HG03159 (cell line): ENCODE data around the gene DPH7.
"Not testable (repeated sequence)": the region's sequence is repeated elsewhere in the genome, so short reads cannot be mapped to it uniquely, and the experiment has no call there.

Experiments used
- ATAC-seq: cut with Tn5 transposase; IDR thresholded peaks from one replicate; pipeline ENCODE4 v1.9.1; 2021; ENCODE audit warnings: mild to moderate bottlenecking, moderate library complexity; ENCODE audit not compliant: unreplicated experiment

The DPH7 gene

DNA sequence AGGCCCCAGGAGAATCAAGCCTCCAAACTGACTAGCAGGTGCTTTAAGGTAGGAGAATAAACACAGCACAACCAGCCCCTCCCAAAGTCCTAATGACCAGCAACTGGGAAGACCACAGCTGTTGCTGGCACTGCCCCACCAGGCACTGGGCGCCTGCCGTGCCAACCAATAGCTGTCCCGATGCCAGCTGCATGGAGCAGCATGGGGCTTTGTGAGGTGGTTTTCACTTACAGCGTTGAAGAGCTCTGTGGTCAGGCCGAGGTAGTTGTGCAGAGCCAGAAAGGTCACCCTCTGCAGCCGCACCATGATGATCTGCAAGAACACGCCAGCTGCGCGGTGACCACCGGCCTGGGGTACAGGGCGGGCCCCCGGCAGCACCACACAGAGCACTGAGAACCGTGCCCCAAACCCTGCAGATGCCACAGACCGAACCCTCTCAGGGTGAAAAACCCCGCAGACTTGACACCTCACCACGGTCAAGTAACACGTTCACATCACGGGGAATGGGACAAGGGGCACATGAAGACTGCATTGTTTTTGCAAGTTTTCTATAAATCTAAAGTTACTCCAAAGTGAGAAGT lies 57.2 kb downstream of the DPH7 start:
- ATAC-seq, result no peak

DNA sequence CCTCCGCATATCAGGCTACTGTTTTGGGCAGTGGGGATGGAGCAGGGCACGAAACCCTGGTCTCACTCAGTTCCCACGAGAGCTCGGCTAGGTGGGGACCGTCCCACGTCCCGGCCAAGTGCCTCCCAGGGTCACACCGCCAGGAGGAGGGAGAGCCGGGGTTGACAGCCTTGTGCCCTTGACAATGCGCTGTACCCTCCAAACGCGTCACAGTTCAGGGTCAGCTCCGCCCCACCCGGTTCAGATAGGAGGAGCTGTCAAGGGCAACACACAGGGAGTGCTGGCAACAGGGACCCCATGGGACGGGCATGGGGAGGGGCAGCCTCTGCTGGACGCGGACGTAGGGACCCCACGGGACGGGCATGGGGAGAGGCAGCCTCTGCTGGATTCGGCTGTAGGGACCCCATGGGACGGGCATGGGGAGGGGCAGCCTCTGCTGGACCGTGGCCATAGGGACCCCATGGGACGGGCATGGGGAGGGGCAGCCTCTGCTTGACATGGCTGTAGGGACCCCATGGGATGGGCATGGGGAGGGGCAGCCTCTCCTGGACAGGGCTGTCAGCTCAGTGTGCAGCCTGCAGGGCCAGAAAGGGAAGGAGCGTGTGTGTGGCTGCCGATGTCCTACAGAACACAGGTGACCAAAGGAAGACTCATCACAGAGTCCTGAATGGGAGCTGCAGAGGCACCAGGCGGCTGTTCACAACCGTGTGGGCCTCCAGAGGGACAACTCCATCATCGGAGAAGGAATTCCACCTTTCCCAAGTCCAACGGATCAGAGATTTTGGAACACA lies 57.9 kb downstream of the DPH7 start:
- ATAC-seq, result no peak

DNA sequence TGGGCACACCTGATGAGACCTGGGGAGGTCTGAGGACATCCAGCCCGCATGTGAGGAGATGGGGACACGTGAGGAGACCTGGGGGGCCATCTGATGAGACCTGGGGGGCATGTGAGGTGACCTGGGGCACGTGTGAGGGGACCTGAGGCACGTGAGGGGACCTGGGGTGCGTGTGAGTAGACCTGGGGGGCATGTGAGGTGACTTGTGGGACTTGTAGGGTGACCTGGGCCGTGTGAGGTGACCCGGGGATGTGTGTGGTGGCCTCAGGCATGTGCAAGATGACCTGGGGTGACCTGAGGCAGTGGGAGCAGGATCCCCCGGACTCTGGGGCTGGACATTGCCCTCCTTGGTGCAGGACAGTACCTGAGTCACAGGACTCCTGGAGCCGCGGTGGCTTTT lies 59.2 kb downstream of the DPH7 start:
- ATAC-seq, result no peak

DNA sequence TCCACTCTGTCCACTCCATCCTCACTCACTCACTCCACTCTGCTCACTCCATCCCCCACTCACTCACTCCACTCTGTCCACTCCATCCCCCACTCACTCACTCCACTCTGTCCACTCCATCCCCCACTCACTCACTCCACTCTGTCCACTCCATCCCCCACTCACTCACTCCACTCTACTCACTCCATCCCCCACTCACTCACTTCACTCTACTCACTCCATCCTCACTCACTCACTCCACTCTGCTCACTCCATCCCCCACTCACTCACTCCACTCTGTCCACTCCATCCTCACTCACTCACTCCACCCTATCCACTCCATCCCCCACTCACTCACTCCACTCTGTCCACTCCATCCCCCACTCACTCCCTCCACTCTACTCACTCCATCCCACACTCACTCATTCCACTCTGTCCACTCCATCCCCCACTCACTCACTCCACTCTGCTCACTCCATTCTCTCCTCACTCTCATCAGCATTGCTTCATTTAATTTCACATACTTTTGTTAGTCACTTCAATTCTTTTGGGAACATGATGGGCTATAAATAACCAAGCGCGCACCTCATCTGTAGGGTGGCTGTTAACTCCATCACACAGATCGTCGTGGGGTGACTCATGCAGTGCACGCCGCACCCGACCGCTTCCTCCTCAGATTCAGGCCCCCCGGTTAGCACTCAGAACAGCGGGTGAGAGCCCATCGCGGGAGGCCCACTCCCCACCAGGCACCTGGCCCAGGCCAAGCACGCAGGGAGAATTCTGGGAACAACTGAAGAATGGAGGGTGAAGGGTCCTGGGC lies 59.9 kb downstream of the DPH7 start:
- ATAC-seq, result not testable (repeated sequence)

DNA sequence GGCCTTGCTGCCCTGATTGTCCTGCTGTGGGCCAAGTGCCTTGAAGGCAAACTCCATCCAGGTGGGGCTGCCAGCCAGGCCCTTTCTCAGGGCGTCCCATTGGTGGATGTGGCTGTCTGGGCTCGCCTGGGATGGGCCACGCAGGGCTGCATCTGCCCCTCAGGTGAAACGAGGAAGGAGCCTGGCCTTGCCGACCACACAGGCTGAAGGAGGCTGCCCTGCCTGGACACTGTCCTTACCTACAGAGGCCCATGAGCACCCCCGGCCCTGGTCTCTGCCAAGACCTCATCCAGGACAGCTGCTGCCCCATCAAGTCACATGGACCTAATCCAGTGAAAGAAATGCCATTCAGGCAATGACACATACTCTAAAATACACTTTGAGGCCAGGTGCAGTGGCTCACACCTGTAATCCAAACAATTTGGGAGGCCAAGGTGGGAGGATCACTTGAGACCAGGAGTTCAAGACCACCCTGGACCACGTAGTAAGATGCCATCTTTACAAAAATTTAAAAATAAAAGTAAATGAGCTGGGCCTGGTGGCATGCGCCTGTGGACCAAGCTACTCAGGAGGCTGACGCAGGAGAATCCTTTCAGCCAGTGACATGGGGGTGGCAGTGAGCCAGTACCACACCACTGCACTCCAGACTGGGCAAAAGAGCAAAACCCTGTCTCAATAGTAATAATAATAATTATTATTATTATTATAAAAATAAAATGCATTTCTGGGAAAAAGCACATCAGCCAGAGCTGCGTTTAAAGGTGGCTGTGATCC lies 62.4 kb downstream of the DPH7 start:
- ATAC-seq, result no peak

DNA sequence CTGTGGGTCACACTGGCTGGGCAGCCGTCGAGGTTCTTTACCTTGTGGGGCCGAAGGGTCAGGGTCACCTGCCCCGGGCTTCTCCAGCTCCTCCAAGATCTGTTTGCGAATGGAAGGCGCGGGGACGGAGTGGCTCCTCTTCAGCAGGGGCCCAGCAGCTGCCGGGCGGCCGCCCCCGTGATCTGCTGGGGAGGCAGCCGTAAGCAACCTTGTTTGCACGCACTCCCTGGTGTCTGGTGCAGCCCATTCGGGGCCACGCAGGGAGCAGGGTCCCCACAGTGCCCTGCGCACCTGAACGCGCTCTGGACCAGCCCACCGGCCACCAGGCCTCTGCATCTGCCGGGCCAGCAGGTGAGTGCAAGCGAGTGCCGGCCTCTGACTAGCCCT lies 63.4 kb downstream of the DPH7 start:
- ATAC-seq, result no peak

DNA sequence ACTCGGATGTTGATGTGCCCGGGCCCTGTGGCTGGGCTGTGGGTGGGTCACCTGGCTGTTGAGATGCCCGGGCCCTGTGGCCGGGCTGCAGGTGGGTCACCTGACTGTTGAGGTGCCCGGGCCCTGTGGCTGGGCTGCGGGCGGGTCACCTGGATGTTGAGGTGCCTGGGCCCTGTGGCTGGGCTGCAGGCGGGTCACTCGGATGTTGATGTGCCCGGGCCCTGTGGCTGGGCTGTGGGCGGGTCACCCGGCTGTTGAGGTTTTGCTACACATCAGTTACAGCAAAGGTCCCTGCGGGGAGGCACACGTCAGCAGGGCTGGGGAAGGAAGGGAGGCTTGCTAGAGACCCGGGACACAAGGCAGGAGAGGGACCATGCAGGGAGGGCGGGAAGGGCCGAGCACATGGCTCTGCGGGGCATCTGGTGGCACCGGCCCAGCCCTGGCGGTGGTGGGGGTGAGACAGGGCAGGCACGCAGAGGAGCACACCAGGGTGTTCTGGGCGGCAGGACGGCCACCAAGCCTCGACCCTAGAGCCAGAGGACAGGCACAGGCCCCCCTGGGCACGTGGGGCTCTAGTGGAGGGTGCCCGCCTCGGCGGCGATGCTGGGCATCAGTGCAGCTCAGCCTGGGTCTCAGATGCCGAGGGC lies 63.9 kb downstream of the DPH7 start:
- no peak for ATAC-seq

DNA sequence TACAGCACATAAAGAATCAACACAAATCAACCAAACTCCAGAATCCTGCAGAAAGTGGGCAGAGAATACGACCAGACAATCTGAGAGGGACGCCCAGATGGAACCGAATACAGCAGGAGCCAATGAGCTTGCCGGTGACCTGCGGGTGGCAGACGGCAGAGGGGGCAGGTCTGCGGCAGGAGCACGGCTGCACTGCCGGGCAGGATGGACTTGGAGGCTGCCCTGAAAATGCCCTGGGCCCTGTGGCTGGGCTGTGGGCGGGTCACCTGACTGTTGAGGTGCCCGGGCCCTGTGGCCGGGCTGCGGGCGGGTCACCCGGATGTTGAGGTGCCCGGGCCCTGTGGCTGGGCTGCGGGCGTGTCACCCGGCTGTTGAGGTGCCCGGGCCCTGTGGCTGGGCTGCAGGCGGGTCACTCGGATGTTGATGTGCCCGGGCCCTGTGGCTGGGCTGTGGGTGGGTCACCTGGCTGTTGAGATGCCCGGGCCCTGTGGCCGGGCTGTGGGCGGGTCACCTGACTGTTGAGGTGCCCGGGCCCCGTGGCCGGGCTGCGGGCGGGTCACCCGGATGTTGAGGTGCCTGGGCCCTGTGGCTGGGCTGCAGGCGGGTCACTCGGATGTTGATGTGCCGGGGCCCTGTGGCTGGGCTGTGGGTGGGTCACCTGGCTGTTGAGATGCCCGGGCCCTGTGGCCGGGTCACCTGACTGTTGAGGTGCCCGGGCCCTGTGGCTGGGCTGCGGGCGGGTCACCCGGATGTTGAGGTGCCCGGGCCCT lies 64.7 kb downstream of the DPH7 start:
- ATAC-seq, result not testable (repeated sequence)

DNA sequence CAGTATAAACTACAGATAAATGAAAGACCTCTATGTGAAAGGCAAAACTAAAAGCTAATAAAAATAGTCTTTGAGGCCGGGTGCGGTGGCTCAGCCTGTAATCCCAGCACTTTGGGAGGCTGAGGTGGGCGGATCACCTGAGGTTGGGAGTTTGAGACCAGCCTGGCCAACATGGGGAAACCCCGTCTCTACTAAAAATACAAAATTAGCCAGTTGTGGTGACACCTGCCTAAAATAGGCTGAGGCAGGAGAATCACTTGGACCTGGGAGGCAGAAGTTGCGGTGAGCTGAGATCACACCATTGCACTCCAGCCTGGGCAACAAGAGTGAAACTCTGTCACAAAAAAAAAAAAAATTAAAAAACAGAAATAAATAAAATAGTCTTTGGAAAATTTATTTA lies 65.6 kb downstream of the DPH7 start:
- ATAC-seq, result not testable (repeated sequence)

DNA sequence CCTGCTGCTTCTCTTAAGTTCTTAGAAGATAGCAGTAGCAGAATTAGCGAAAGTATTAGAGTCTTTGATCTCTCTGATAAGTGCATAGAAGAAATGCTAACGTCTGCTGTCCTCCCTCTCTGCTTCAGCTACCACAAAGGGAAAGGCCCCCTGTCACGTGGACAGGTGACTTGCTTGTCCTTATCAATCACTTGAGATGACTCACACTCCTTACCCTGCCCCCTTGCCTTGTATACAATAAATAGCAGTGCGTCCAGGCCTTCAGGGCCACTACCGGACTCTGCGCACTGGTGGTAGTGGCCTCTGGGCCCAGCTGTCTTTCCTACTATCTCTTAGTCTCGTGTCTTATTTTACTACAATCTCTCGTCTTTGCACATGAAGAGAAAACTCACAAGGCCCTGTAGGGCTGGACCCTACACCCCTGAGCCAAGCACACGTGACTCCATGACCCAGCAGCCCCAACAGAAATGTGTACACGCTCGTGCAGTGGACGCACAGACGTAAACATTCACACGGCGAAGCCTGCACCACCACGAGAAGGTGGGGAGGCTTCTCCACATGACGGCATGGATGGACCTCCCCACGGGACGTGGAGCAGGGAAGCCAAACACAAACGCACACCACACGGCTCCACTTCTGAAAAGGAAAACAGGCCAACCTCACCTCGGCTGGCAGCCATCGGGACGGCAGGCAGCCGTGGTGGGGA lies 66.8 kb downstream of the DPH7 start:
- no peak for ATAC-seq

DNA sequence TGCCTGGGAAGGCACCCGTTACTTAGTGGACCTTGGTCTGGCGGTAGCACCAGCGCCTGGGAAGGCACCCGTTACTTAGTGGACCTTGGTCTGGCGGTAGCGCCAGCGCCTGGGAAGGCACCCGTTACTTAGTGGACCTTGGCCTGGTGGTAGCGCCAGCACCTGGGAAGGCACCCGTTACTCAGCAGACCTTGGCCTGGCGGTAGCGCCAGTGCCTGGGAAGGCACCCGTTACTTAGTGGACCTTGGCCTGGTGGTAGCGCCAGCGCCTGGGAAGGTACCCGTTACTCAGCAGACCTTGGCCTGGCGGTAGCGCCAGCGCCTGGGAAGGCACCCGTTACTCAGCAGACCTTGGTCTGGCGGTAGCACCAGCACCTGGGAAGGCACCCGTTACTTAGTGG lies 67.6 kb downstream of the DPH7 start:
- not testable (repeated sequence) for ATAC-seq

DNA sequence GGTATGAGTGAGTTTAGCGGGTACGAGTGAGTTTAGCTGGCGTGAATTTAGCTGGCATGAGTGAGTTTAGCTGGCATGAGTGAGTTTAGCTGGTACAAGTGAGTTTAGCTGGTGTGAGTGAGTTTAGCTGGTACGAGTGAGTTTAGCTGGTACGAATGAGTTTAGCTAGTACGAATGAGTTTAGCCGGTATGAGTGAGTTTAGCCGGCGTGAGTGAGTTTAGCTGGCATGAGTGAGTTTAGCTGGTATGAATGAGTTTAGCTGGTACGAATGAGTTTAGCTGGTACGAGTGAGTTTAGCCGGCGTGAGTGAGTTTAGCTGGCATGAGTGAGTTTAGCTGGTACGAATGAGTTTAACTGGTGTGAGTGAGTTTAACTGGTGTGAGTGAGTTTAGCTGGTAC lies 69.5 kb downstream of the DPH7 start:
- ATAC-seq, result no peak

DNA sequence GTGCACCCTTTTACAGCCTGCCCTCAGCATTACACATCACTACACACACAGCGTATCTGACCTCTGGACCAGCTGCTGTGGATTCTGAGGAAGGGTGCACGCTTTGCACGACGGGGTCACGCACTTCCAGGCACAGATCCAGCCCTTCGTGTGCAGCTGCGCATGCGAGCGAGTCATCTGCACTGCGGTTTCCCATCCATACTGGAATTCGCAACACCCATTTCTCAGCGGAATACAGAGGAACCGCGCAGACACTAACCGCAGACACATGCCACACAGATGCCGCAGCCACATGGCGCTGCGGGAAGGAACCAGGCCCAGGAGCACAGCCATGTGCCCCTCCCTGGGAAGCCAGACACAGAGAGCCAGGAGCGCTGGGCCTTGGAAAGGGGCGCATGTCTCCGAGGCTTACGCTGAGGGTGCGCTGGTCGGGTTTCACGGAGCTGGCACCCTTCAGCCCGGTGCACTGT lies 72.0 kb downstream of the DPH7 start:
- ATAC-seq, result no peak

DNA sequence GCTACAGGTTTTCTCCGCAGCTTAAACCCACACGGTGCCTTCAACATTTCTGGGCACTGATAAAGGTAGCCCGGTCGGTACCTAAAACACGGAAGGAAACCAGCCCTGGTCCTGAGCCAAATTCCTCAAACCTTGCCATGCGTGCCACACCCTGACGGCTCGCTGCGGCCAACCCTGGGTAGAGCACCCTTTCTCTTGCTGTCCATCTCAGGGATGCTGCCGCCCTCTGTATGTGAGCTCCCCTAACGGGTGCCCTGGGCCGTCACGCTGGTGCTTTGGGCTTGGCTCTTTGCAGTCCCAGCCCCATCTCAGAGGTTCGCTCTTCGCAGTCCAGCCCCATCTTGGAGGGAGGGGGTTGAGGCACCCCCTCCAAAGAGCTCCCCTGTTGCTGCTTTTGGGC lies 72.5 kb downstream of the DPH7 start:
- ATAC-seq, result no peak

DNA sequence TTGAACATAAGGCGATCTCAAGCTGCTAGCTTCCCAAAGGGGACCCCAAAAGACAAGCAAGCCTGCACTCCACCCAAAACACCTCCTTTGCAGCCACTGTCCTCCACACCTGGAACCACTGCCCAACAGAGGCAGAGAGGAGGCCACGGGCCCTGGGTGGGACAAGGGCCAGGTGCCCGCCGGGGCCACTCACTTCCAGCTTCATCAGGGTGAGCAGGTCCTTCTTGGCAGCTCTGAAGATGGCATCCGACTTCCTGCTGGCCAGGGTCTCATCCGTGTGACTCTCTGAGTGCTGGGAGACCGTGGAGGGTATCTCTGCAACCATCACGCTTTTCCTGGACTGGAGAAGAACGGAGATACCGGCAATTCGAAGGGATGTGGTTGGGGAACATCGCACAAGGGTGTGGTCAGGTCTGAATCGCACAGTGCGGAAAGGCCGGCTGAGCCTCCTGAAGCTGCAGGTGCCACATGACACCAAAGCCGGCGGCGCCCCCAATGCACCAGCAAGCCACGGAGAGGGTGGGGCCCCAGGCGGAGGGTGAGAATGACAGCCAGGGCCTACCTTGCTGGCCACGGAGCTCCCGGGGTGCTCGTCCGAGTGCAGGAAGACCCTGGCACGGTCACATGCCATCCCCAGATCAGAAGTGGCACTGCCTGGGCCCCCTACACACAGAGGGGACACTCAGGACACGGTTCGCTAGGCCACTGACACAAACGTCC lies 73.1 kb downstream of the DPH7 start:
- ATAC-seq, result no peak
